HEK293 (cell line): ENCODE measurements around the gene TBPL1.
"Not testable (repeated sequence)": the region's sequence is repeated elsewhere in the genome, so short reads cannot be mapped to it uniquely, and the experiment has no call there.

Experiments
- CTCF ChIP-seq: fragments of 450-650 bp; formaldehyde crosslinking; IDR thresholded peaks from 2 replicates; pipeline ENCODE4 v1.5.1; 2016; ENCODE audit warnings: missing biosample characterization, missing genetic modification characterization
- EGR2 ChIP-seq: fragments of 450-650 bp; formaldehyde crosslinking; IDR thresholded peaks from 2 replicates; pipeline ENCODE4 v1.5.1; 2016; ENCODE audit warnings: low read depth, missing biosample characterization, missing genetic modification characterization
- ELK4 ChIP-seq: IDR thresholded peaks from 2 replicates; pipeline ENCODE4 v1.6.1; 2011; ENCODE audit warnings: mild to moderate bottlenecking, low read depth, low read length, borderline replicate concordance
- MYNN ChIP-seq: fragments of 450-650 bp; formaldehyde crosslinking; IDR thresholded peaks from 2 replicates; pipeline ENCODE4 v1.5.1; 2016; ENCODE audit warnings: missing biosample characterization, missing genetic modification characterization, borderline replicate concordance
- YY1 ChIP-seq: fragments of 450-650 bp; formaldehyde crosslinking; IDR thresholded peaks from 2 replicates; pipeline ENCODE4 v1.5.1; 2018; ENCODE audit warnings: missing biosample characterization, missing genetic modification characterization
- ZNF148 ChIP-seq: fragments of 450-650 bp; formaldehyde crosslinking; IDR thresholded peaks from 2 replicates; pipeline ENCODE4 v1.5.0; 2017; ENCODE audit warnings: missing biosample characterization, missing genetic modification characterization, borderline replicate concordance
- ZNF24 ChIP-seq: fragments of 450-650 bp; formaldehyde crosslinking; IDR thresholded peaks from 2 replicates; pipeline ENCODE4 v1.5.1; 2016; ENCODE audit warnings: missing biosample characterization, missing genetic modification characterization
- ZNF423 ChIP-seq: fragments of 450-650 bp; formaldehyde crosslinking; IDR thresholded peaks from 2 replicates; pipeline ENCODE4 v1.5.1; 2016; ENCODE audit warnings: missing biosample characterization, missing genetic modification characterization
- ZNF449 ChIP-seq: fragments of 450-650 bp; formaldehyde crosslinking; IDR thresholded peaks from 2 replicates; pipeline ENCODE4 v1.5.1; 2017; ENCODE audit warnings: missing biosample characterization, mild to moderate bottlenecking, missing genetic modification characterization, moderate library complexity
- ZNF501 ChIP-seq: fragments of 450-650 bp; formaldehyde crosslinking; IDR thresholded peaks from 2 replicates; pipeline ENCODE4 v1.5.1; 2016; ENCODE audit warnings: missing biosample characterization, missing genetic modification characterization
- ZNF792 ChIP-seq: fragments of 450-650 bp; formaldehyde crosslinking; IDR thresholded peaks from 2 replicates; pipeline ENCODE4 v1.5.1; 2016; ENCODE audit warnings: missing biosample characterization, missing genetic modification characterization
- TF ChIP-seq, protein P1 (sequence below): sonication (generic); formaldehyde crosslinking; IDR thresholded peaks from 2 replicates; pipeline ENCODE4 v1.8.1; 2022; ENCODE audit warnings: mild to moderate bottlenecking, moderate library complexity, missing genetic modification reagents
- TF ChIP-seq, protein P2 (sequence below): fragments of 450-650 bp; formaldehyde crosslinking; IDR thresholded peaks from 2 replicates; pipeline ENCODE4 v1.5.1; 2017; ENCODE audit warnings: missing biosample characterization, missing genetic modification characterization

DNA sequence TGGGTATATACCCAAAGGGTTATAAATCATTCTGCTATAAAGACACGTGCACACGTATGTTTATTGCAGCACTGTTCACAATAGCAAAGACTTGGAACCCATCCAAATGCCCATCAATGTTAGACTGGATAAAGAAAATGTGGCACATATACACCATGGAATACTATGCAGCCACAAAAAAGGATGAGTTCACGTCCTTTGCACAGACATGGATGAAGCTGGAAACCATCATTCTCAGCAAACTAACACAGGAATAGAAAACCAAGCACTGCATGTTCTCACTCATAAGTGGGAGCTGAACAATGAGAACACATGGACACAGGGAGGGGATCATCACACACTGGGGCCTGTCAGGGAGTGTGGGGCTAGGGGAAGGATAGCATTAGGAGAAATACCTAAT is 16.7 kb upstream of the TBPL1 start:
- TF ChIP-seq, protein P1, sequence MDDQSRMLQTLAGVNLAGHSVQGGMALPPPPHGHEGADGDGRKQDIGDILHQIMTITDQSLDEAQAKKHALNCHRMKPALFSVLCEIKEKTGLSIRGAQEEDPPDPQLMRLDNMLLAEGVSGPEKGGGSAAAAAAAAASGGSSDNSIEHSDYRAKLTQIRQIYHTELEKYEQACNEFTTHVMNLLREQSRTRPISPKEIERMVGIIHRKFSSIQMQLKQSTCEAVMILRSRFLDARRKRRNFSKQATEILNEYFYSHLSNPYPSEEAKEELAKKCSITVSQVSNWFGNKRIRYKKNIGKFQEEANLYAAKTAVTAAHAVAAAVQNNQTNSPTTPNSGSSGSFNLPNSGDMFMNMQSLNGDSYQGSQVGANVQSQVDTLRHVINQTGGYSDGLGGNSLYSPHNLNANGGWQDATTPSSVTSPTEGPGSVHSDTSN: not testable (repeated sequence)
- TF ChIP-seq CTCF; MYNN; ZNF148 (tag by site-specific recombination); ZNF792; ELK4; ZNF423; ZNF449 (tag by site-specific recombination); ZNF24 (tag by site-specific recombination); ZNF501 (tag by site-specific recombination); YY1 (tag by site-specific recombination); EGR2 (tag by site-specific recombination): not testable (repeated sequence)
- TF ChIP-seq, protein P2, sequence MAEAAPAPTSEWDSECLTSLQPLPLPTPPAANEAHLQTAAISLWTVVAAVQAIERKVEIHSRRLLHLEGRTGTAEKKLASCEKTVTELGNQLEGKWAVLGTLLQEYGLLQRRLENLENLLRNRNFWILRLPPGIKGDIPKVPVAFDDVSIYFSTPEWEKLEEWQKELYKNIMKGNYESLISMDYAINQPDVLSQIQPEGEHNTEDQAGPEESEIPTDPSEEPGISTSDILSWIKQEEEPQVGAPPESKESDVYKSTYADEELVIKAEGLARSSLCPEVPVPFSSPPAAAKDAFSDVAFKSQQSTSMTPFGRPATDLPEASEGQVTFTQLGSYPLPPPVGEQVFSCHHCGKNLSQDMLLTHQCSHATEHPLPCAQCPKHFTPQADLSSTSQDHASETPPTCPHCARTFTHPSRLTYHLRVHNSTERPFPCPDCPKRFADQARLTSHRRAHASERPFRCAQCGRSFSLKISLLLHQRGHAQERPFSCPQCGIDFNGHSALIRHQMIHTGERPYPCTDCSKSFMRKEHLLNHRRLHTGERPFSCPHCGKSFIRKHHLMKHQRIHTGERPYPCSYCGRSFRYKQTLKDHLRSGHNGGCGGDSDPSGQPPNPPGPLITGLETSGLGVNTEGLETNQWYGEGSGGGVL (tag by site-specific recombination): not testable (repeated sequence)
